Retina (tissue), 1 donor: Measurements from ENCODE around the gene KDM3A.

Source experiments
- DNase-seq: peaks from one replicate; pipeline ENCODE4 v3.0.0-alpha.2; 2016

The KDM3A gene

DNA sequence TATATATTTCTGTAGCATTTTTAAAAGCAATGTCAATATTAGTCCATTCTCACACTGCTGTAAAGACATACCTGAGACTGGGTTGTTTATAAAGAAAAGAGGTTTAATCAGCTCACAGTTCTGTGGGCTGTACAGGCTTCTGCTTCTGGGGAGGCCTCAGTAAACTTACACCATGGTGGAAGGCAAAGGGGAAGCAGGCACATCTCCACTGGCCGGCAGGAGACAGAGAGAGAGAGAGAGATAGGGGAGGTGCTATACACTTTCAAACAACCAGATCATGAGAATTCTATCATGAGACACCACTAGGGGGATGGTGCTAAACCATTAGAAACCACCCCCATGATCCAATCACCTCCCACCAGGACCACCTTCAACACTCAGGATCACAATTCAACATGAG is 79.0 kb downstream of the KDM3A start:
- DNase-seq = no peak

GRCh38 chr2:86521922-86522321 is 80.8 kb downstream of the KDM3A start:
- no peak for DNase-seq

- DNase-seq = no peak
Measured at GRCh38 chr2:86522711-86523110, 81.5 kb downstream of the KDM3A start.

DNA sequence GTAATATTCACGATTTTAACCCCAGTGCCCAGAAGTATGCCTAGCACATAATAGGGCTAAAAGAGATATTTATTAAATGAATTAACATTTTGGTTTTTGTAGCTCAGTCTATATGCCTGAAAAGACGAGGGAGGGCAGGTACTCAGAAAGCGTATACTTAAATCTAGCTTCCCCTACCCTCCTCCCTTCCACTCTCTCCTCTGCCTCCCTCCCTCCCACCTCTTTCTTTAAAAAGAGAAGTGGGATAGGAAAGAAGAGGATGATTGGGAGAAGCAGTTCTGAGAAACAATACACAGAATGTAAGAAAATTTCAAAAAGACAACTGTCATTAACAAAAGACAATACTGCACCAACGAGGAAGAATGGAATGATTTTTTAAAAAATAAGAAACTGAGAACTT is 82.3 kb downstream of the KDM3A start:
- DNase-seq = no peak

DNA sequence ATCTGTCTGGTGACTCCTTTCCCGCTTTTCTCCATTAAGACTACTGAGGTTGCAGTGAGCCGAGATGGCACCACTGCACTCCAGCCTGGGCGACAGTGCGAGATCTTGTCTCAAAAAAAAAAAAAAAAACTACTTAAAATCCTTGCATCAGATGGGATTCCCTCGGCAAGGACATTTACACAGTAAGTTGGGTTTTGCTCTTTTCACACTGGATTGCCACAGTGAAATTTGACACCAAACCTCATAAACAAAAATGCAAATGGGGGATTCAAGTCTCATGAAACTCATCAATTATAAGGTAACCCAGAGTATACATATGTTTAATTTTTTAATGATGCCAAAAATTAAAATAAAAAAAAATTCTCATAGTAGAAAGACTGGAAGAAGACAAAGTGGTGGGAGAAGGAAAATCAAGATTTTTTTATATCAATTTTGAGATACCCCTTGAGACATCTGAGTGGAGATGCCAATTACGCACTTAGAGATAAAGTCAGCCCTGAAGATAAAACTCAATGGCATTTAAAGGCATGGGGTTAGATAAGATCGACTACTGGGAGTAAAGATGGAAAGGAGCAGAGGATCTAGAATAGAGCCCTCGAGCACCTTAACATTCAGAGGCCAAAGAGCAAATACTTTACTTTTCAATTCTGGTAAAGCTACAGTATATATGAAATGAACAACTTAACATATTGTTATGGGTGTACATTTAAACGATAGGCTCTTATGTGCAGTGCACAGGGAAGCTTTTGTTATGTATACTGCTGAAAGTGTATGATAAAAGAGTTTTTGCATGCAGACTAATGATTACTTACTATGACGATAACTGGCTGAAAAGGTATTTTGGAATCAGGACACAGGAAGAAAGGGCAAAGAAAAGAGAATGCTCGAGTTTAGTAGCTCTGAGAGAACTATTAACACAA is 84.5 kb downstream of the KDM3A start:
- no peak for DNase-seq

DNA sequence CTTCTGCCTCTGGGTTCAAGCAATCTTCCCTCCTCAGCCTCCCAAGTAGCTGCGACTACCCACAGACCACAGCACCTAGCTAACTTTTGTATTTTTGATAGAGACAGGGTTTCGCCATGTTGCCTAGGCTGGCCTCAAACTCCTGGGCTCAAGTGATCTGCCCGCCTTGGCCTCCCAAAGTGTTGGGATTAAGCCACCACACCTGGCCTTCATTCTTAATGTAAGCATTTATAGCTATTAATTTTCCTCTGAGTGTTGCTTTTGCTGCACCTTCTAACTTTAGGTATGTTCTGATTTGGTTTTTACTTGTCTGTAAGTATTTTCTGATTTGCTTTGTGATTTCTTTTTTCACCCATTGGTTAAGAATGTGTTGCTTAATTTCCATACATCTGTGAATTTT is 92.4 kb downstream of the KDM3A start:
- DNase-seq = no peak

DNA sequence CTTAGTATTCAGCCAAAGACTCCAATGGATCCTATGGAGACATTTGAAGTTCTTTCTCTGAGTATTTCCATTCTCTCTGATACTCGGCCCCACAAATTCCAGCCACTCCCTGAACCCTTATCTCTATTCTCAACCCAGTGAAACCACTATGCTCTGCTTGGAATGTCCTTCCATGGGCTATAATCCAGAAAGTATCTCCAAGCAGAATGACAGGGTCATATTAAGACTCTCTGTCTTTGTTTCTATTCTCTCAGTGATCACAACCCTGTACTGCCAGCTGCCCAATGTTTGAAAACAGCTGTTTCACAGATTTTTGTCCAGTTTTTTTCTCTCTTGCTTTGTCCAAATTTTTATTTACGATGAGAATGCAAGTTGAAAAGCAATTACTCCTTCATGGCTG is 100.2 kb downstream of the KDM3A start:
- no peak for DNase-seq
